NCI-H146 (cell line): ENCODE data around the gene SPAG8.
A peak's percentile ranks its signal among the peaks of the same experiment; 100 is the strongest.

Experiments
- DNase-seq: peaks from one replicate; lab custom pipeline; 2025; lab: John Stamatoyannopoulos, UW

The SPAG8 gene

DNA sequence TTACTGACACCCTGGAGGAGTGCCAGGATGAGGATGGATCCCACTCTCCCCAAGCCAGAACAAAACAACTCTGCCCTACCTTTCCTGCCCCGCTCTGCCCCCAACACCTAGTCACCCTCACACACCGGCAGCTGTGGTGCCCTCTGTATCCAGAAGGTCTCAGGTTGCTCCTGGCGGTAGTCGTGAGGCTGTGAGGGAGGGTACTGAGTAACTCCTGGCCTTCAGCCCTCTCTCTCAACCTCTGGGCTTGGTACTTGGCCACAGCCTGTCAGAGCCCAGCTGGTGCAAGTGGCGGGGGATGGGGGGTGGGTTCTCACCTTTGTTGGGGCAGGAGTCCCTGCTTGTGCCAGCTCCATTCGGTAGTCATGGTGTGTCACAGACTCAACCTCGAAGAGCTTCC lies 1.9 kb downstream of the SPAG8 start:
- DNase-seq = no peak

DNA sequence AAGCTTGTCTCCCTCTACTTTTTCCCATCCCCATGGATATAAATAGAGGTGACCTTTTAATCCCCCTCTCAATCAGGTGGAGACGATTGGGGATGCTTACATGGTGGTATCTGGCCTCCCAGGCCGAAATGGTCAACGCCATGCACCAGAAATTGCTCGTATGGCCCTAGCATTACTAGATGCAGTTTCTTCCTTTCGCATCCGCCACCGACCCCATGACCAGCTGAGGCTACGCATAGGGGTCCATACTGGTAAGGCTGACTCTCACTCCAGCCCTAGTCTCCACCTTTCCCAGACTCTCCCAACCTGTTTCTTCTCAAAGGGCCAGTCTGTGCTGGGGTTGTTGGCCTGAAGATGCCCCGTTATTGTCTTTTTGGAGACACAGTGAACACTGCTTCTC lies 3.6 kb downstream of the SPAG8 start:
- DNase-seq = no peak

GRCh38 chr9:35806101-35806500 lies 6.0 kb downstream of the SPAG8 start:
- no peak for DNase-seq

- no peak for DNase-seq
Observed at GRCh38 chr9:35801328-35802128, 10.5 kb downstream of the SPAG8 start.

DNA sequence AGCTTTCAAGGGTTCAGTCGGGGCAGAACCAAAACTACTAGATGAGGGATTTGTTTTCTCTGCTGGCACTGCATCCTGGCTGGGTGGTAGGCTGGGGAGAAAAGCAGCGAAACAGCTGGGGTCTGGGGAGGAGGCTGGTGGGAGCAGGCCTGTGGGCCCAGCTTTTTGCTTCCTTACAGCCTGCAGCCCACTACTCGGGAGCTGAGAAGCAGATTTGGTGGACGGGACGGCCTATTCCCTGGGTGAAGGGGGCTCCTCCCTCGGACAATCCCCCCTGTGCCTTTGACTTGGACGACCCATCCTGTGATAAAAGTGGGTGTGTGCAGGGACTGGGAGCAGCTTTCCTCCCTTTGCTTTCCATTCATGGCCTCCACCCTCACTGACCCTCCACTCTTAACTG lies 11.5 kb downstream of the SPAG8 start:
- no peak for DNase-seq

DNA sequence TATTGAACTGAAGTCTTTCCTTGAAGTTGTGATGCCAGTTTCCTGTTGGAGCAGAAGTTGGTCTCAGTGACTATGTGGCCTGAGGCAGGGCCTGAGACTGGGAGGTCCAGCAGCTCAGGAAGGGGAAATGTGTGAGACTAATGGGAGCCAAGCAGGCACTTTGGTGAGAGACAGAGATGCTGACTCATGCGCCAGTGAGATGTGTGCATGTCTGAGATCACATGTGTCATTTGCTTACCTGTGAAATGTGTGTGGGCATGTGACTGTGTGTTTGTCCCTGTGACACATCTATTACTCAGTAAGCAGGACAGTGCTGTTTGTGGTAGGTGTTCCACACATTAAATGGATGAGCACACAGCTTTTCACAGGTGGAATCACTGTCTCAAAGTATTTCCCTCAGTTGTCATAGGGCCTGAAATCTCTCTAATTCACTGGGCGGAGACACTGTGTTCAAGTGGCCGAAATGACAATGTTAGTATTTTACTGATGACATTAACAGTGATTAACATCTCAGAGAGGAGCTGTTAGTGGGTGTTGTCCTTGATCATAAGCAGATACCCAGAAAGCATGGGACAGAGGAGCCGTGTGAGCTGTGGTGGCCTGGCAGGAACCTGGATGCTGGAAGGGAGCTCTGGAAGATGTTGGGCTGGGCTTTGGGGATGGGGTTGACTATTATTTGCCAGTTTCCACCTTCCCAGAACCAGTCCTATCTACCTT lies 13.2 kb downstream of the SPAG8 start:
- DNase-seq = no peak

DNA sequence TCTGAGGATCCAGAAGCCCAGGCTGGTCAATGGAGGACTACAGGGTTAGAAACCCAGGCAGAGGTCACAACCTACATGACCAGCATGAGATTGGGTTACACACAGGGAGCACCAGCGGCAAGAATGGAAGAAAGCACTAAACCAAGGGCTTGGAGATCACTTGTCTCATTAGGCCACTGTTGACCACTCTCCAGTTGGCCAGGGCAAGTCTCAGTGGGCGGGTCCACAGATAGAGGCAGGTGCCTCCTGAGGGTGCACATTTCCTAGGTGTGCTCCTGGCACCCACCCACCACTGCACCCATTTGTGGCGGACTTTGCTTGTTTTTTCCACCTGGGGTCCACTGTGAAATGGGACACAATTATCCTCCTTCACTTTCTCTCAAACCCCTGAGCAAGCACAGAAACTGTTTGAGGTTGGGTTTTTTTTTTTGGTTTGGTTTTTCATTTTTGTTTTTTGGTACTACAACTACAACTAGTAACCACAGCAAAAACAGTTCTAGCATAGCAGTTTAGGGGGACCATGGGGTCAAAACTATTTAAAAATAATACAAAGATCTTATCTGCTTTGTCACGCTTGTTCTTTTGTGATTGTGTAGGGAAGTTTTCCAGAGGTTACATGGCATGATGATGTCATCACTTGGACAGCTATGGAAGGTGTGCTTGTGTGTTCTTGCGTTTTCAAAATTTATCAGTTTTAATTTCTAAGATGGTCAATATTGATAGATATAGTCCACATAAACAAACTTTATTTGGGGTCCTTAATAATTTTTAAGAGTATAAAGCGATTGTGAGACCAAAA lies 14.6 kb downstream of the SPAG8 start:
- no peak for DNase-seq

DNA sequence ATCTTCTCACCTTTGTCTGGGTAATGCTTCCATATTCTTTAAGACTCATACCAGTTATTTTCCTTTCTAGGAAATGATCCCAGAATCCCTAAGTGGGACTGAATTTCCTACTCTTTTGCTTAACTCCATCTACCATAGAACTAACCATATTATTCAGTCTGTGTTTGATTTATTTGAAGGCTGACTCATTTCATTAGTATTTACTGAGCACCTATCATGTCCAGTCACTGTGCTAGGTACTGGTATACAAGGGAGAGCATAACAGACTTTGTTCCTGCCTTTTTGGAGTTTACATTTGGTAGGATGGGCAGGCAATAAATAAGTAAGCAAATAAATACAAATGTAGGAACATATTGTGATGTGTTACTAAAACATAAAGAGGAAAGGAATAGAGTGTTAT lies 16.4 kb downstream of the SPAG8 start:
- DNase-seq = no peak

DNA sequence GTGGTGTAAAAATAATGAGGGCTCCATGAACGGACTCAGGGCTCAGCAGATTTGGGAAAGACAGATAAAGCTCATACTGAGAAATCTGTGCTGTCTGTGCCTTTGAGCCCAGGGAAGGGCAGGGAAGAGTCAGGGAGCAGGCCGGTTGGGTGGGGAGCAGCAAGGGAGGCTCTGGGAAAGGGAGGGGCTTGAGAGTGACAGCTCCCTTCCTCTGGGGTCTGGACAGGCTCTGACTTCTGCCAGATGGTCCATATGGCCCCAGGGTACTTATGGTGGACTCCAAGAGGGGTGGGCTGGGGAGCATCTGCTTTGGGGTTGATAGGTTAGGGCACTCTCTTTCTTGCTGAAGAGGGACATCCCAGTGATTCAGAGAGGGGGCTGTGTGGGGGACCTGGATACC lies 18.6 kb downstream of the SPAG8 start:
- no peak for DNase-seq

DNA sequence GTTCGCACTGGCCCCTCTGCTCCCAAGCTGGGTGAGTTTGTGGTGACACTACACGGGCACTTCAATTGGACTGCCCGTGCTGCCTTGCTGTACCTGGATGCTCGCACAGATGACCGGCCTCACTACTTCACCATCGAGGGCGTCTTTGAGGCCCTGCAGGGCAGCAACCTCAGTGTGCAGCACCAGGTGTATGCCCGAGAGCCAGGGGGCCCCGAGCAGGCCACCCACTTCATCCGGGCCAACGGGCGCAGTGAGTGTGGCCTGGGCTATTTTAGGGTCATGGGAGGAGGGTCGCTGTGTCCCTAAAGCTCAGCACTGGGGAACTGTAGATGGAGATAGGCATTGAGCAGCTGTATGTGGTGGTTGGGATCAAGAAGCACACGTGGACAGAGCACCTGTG lies 19.2 kb downstream of the SPAG8 start:
- DNase-seq = no peak

DNA sequence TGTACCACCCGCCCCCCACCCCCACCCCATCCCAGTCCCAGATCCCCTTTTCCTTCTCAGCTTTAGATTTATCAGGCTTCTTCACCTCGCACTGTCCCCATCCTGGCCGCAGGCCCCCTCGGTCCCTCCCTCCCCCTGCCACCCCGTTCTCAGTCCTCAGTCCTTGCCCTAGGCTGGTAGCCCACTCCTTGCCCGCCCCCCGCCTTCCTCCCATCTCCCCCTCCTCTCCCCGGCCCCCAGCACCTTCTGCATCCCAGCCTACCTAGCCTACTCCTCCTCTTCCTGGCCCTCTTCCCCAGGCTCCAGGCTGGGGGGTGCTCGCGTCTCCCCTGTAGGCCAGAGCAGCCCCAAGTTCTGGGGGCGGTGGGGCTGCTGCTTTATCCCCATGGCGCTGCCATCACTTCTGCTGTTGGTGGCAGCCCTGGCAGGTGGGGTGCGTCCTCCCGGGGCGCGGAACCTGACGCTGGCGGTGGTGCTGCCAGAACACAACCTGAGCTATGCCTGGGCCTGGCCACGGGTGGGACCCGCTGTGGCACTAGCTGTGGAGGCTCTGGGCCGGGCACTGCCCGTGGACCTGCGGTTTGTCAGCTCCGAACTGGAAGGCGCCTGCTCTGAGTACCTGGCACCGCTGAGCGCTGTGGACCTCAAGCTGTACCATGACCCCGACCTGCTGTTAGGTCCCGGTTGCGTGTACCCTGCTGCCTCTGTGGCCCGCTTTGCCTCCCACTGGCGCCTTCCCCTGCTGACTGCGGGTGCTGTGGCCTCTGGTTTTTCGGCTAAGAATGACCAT lies 19.8 kb downstream of the SPAG8 start:
- no peak for DNase-seq

DNA sequence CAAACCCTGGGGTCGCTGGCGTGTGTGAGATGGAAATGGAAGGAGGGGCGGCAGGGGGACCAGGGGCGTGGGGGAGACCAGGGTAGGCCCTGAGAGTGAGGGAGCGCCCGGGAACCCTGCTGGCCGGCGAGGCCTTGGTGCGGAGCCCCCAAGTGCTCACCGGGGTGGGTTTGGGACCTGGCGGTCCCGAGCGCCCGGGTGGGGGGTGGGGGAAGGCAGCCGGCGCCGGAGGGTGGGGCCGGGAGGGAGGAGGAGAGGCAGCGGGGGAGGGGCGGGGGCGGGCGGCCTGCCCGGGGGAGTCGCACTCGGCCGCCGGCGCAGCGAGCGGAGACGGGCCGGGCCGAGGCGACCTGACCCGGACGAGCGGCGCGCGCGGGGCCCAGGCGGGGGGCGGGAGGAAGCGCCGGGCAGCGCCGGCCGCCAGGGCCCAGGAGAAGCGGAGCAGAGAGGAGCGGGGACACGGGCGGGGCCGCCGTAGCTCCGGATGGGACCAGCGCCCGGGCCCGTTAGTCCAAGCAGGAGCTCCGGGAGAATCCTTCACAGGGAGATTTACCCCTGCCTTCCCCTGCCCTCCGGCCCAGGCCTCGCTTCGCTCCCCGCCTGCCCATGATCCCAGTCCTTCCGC lies 20.7 kb downstream of the SPAG8 start, which contains the start of gene NPR2:
Gene NPR2 (plus strand): TSS at position 295 of the 625 bp plus-strand sequence. CDS start 818 bp downstream, outside the sequence.
- DNase-seq = no peak

DNA sequence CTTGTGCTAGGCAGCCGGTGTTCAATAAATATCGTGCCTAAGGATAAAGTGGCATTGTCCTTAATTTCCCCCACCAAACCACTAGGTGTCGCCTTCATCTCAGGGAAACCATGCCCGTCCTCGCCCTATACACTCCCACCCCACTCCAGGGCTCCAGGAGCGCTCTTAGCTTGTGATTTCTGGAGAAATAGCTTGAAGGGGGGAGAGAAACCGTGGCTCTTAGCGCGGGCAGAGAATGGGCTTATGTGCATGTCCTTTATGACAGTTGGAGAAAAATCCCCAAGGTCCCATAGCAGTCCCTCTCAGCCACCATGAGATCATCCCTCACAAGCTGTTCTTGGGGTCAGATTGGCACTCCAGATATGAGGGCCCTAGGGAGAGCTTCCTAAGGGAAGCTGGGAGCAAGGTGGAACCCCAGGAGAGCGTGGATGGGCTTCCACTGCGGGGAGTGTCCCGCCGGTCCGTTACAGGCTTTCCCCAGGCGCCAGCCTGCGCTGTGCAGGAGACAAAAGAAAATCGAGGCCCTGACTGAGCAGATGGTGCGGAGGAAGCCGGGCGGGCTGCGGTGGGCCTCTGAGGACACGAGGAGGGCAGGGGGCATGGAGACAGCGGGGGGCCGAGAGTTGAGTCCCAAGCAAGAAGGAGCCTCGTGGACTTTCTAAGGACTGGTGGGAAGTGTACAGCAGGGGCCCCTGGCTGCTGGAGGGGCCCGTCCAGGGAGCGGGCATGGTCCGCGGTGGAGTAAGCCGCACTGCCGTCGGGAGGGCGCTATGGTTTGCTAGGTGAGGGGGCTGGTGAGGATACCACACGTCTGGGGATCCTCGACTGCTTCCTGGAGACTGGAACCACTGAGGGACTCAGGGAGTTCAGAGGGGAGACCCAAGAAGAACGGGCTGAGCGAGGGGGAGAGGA lies 21.4 kb downstream of the SPAG8 start:
- peak; percentile 68 for DNase-seq

- no peak for DNase-seq
Observed at GRCh38 chr9:35790025-35790384, 22.1 kb downstream of the SPAG8 start.

DNA sequence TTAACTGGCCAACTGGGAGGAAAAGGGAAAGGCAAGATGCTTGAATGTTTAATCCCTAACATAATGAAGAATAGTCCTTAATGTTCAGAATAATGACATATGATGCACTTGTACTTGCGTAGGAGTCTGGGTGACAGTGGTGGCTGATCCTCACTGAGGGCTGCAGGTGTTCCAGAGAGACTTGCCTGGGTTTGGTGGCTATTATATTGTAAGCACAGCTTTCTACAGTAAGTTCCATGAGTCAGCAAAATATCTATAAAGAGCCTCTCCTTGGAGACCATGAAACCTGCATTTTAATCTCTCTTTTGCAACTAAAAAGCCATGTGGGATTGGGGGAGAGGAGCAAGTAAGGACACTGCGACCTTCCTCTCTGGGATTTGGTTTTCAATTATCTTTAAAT lies 22.5 kb downstream of the SPAG8 start:
- no peak for DNase-seq

GRCh38 chr9:35783418-35783817 lies 28.6 kb downstream of the SPAG8 start:
- DNase-seq = no peak

DNA sequence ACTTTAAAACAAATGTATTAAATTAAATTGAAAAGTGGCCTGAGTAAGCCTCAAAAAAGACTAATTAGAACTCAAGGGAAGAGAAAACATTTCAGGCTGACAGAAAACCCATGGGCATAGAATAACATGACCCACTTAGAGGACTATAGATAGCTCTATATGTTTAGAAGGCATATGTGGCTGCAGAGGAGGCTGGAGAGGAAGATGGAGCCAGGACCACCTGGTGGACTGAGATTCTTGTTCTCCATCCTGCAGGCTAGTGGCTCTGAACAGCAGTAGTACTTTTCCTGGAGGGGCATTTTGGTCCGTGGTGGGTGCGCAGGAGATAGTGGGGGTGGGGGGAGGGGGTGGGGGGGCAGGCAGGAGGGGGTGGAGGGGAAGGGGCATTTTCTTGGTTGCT lies 31.0 kb downstream of the SPAG8 start:
- DNase-seq = no peak

- DNase-seq = peak; percentile 12
Observed at GRCh38 chr9:35778496-35778895, 33.6 kb downstream of the SPAG8 start.

DNA sequence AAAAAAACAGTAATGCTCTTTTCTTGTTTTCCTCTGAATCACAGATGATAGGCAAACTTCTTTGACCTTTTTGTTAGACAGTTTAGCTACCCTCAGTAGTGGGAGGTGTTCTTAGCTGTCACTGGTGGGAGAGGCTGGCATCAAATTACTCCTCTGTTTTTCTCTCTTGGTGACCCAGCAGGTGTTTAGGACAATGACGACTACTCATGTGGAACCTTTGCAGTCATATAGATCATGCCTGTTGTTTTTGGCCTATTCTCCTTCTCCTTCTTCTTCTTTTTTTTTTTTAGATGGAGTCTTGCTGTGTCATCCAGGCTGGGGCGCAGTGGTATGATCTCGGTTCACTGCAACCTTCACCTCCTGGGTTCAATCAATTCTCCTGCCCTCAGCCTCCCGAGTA lies 36.0 kb downstream of the SPAG8 start:
- peak; percentile 96 for DNase-seq

DNA sequence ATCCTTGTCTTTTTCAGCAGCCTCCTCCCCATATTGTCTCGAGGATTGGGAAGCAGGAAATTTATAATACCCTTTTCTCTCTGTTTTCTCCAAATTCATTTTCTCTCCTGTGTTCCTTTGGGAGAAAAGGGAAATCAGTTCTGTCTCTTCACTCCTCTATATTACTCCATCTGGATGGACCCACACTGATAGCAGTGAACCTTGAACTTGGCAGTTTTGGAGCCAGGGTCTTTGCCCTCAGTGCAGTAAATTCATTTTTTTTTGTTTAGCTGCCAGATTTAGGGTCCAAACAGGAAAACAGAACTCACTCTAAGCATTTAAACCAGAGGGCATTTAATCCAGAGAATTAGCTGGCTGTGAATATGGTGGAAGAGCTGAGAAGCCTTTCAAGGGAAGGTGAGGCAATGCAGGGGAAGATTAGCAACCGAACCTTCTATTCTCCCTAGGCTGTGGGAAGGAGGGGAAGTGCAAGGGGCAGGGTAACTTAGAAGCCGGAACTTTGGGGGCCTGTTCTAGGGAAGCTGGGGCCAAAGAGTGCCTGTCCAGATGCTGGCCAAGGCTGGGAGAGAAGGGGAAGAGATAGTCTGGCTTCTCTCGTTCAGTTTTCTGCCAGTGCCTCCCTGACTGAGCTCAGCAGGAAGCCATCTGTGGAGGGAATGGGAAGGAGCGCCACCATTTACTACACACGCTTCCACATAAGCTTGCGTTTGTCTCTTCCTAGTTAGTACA lies 37.0 kb downstream of the SPAG8 start:
- peak; percentile 66 for DNase-seq
